ENCODE results near the gene SLCO3A1. TPM values are rescaled to one million over a fixed set of nuclear protein-coding genes. Genes with fewer than 3 reads are reported as not detected.

The SLCO3A1 gene
- total RNA-seq, 1 experiment from 2014 or later = 5.1 TPM

- intact Hi-C loops (cut with micrococcal nuclease) = no loop called here
- ChIA-PET RAD21 (ENCODE audit: low non-redundant PET in 1 of 2, low total read pairs in 2 of 2, uncharacterized antibody in 2 of 2, unreplicated experiment in 2 of 2) (no interaction called here), POLR2A (no interaction called here), CTCF (no interaction called here)
- TF ChIP-seq, protein P1, sequence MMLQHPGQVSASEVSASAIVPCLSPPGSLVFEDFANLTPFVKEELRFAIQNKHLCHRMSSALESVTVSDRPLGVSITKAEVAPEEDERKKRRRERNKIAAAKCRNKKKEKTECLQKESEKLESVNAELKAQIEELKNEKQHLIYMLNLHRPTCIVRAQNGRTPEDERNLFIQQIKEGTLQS (IDR thresholded peaks at IDR 0.05) = no peak
- no peak overlapping the region for H3K9ac ChIP-seq (ENCODE audit: low read length)
- H3K4me2 ChIP-seq (ENCODE audit: low read length) = no peak overlapping the region
- no peak for DNase-seq (ENCODE audit: low read depth, low spot score)
- no peaks in the 10 kb centered on the region for H3K79me2 ChIP-seq (ENCODE audit: insufficient read depth, low read length)
- no peaks in the 10 kb centered on the region for H3K9me2 ChIP-seq (ENCODE audit: insufficient read depth)
- no peaks in the 10 kb centered on the region for H3K9me3 ChIP-seq (ENCODE audit: control insufficient read depth in 1 of 2, insufficient read depth in 1 of 2, low read depth in 1 of 2, low read length in 2 of 2)
- H2AFZ ChIP-seq (ENCODE audit: low read depth, low read length, poor library complexity, severe bottlenecking) = no peak overlapping the region
- H3K4me1 ChIP-seq (ENCODE audit: control insufficient read depth in 1 of 2, insufficient read depth in 2 of 2, low read length in 2 of 2) = no peaks in the 10 kb centered on the region
- no peaks in the 10 kb centered on the region for H4K20me1 ChIP-seq (ENCODE audit: insufficient read depth)
- BruUV-seq (replicated peaks) = no TSS peak
- no peak for ATAC-seq
- no peak overlapping the region for H3K4me3 ChIP-seq (replicated peaks in 1 of 2; ENCODE audit: low read depth in 1 of 2, low read length in 2 of 2)
- no peak overlapping the region for H3K27ac ChIP-seq (ENCODE audit: low read depth, low read length)
- H3K27me3 ChIP-seq (ENCODE audit: insufficient read depth, low read length) = no peaks in the 10 kb centered on the region
- H3K36me3 ChIP-seq (ENCODE audit: control insufficient read depth in 1 of 2, insufficient read depth in 2 of 2, low read length in 2 of 2) = no peaks in the 10 kb centered on the region
Observed at GRCh38 chr15:91880373-91880772, 26.9 kb downstream of the SLCO3A1 start.

- no peak for ATAC-seq
- ChIA-PET CTCF (no interaction called here), POLR2A (no interaction called here), RAD21 (ENCODE audit: low non-redundant PET in 1 of 2, low total read pairs in 2 of 2, uncharacterized antibody in 2 of 2, unreplicated experiment in 2 of 2) (no interaction called here)
- no peaks in the 10 kb centered on the region for H3K36me3 ChIP-seq (ENCODE audit: control insufficient read depth in 1 of 2, insufficient read depth in 2 of 2, low read length in 2 of 2)
- no peak overlapping the region for H3K9ac ChIP-seq (ENCODE audit: low read length)
- intact Hi-C loops (cut with micrococcal nuclease) = no loop called here
- no peak overlapping the region for H2AFZ ChIP-seq (ENCODE audit: low read depth, low read length, poor library complexity, severe bottlenecking)
- H3K27ac ChIP-seq (ENCODE audit: low read depth, low read length) = no peak overlapping the region
- H3K9me2 ChIP-seq (ENCODE audit: insufficient read depth) = no peaks in the 10 kb centered on the region
- BruUV-seq (replicated peaks) = no TSS peak
- no peaks in the 10 kb centered on the region for H3K4me1 ChIP-seq (ENCODE audit: control insufficient read depth in 1 of 2, insufficient read depth in 2 of 2, low read length in 2 of 2)
- no peaks in the 10 kb centered on the region for H3K79me2 ChIP-seq (ENCODE audit: insufficient read depth, low read length)
- H3K9me3 ChIP-seq (ENCODE audit: control insufficient read depth in 1 of 2, insufficient read depth in 1 of 2, low read depth in 1 of 2, low read length in 2 of 2) = no peaks in the 10 kb centered on the region
- DNase-seq (ENCODE audit: low read depth, low spot score) = no peak
- H4K20me1 ChIP-seq (ENCODE audit: insufficient read depth) = no peaks in the 10 kb centered on the region
- TF ChIP-seq JUND (IDR thresholded peaks at IDR 0.05) (no peak), EGR1 (IDR thresholded peaks at IDR 0.05; ENCODE audit: low read depth) (no peak), CBX3 (IDR thresholded peaks at IDR 0.05; ENCODE audit: low read depth) (no peak), YY1 (IDR thresholded peaks at IDR 0.05; ENCODE audit: extremely low read depth, insufficient replicate concordance, low read depth, low read length) (no peak), SIN3A (IDR thresholded peaks at IDR 0.05; ENCODE audit: low read depth) (no peak), FOSL1 (IDR thresholded peaks at IDR 0.05; ENCODE audit: low read depth) (no peak), EZH2phosphoT487 (IDR thresholded peaks at IDR 0.05; ENCODE audit: borderline replicate concordance) (no peak), REST (IDR thresholded peaks at IDR 0.05; ENCODE audit: low read depth) (no peak), POLR2AphosphoS5 (IDR thresholded peaks at IDR 0.05; ENCODE audit: low read depth, low read length) (no peak), ZFX (IDR thresholded peaks at IDR 0.05) (no peak), EZH2 (IDR thresholded peaks at IDR 0.05) (no peak), SP1 (IDR thresholded peaks at IDR 0.05; ENCODE audit: low read depth) (no peak), CEBPB (IDR thresholded peaks at IDR 0.05; ENCODE audit: low read depth) (no peak), SRF (IDR thresholded peaks at IDR 0.05; ENCODE audit: low read depth) (no peak), TCF7L2 (IDR thresholded peaks at IDR 0.05; ENCODE audit: borderline replicate concordance, extremely low read depth, insufficient read depth, insufficient read length) (no peak)
- TF ChIP-seq, protein P1 (IDR thresholded peaks at IDR 0.05) = no peak
- TF ChIP-seq, protein P2, sequence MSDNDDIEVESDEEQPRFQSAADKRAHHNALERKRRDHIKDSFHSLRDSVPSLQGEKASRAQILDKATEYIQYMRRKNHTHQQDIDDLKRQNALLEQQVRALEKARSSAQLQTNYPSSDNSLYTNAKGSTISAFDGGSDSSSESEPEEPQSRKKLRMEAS (IDR thresholded peaks at IDR 0.05) = no peak
- H3K27me3 ChIP-seq (ENCODE audit: insufficient read depth, low read length) = no peaks in the 10 kb centered on the region
- no peak overlapping the region for H3K4me2 ChIP-seq (ENCODE audit: low read length)
- H3K4me3 ChIP-seq (replicated peaks in 1 of 2; ENCODE audit: low read depth in 1 of 2, low read length in 2 of 2) = no peak overlapping the region
Observed at GRCh38 chr15:91881569-91882297, 28.2 kb downstream of the SLCO3A1 start.

Measured in HCT116 (cell line).